Memory B cell (primary cell): ENCODE results near the gene TSC22D1.
"Not testable (repeated sequence)": the region's sequence is repeated elsewhere in the genome, so short reads cannot be mapped to it uniquely, and the experiment has no call there.

Experiments
- ATAC-seq: fragments of 150-1000 bp; cut with Tn5 transposase; 2 replicates; pipeline ENCODE4 v1.10.0; 2021; ENCODE audit warnings: low read depth, mild to moderate bottlenecking, moderate library complexity
- DNase-seq, 2 donors: peaks; one replicate each; pipeline ENCODE4 v3.0.0; 2022; ENCODE audit warnings: low spot score in 2 of 2
- H3K27ac Mint-ChIP-seq: one replicate; pipeline ENCODE4 v1.8.0; 2022; ENCODE audit warnings: mild to moderate bottlenecking, moderate library complexity, mixed read lengths
- H3K27me3 Mint-ChIP-seq: one replicate; pipeline ENCODE4 v1.8.0; 2022; ENCODE audit warnings: mixed read lengths
- H3K36me3 Mint-ChIP-seq: one replicate; pipeline ENCODE4 v1.8.0; 2022; ENCODE audit warnings: mild to moderate bottlenecking, mixed read lengths
- H3K4me1 Mint-ChIP-seq: one replicate; pipeline ENCODE4 v1.8.0; 2022; ENCODE audit warnings: mixed read lengths
- H3K4me3 Mint-ChIP-seq: one replicate; pipeline ENCODE4 v1.8.0; 2022; ENCODE audit warnings: mild to moderate bottlenecking, moderate library complexity, mixed read lengths
- H3K9me3 Mint-ChIP-seq: one replicate; pipeline ENCODE4 v1.8.0; 2022; ENCODE audit warnings: mixed read lengths

The TSC22D1 gene

GRCh38 chr13:44575741-44576350 lies at the start of gene TSC22D1:
Gene TSC22D1, minus strand, starts transcription at chr13:44576330. Its CDS starts 256 bp downstream, at chr13:44576074.
- peak within 1 kb of the TSS; percentile 94 for H3K4me3 Mint-ChIP-seq
- no peaks in the 10 kb centered on the region for H3K27me3 Mint-ChIP-seq
- H3K4me1 Mint-ChIP-seq = peaks cover 34% of the 10 kb centered on the region
- H3K27ac Mint-ChIP-seq = peak within 1 kb of the TSS; percentile 97
- DNase-seq (peak; percentile 18 to 54), ATAC-seq (peak; percentile 7)
- peaks cover 2% of the 10 kb centered on the region for H3K36me3 Mint-ChIP-seq
- no peaks in the 10 kb centered on the region for H3K9me3 Mint-ChIP-seq

DNA sequence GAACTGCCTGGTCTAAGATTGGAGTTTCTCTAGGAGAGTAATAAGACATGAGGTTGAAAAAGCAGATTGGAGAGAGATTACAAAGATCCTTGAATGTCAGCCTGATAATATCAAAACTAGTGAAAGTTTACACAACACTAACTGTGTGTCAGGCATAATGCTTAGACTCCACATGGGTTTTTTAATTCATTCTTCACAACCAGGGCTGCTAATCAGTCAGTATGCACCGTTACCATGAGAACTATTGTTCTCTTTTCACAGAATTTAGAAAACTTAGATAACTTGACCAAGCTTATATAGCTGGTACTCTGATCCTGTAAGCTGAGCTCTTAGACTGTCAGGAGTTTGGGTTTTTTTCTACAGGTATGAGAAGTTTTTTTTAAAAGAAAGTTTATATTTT lies 46.6 kb upstream of the TSC22D1 start:
- no peak overlapping the region for H3K27ac Mint-ChIP-seq
- no peaks in the 10 kb centered on the region for H3K4me1 Mint-ChIP-seq
- no peak overlapping the region for H3K4me3 Mint-ChIP-seq
- no peak for DNase-seq
- ATAC-seq = no peak
- no peaks in the 10 kb centered on the region for H3K9me3 Mint-ChIP-seq
- peaks cover 7% of the 10 kb centered on the region for H3K27me3 Mint-ChIP-seq
- H3K36me3 Mint-ChIP-seq = no peaks in the 10 kb centered on the region

DNA sequence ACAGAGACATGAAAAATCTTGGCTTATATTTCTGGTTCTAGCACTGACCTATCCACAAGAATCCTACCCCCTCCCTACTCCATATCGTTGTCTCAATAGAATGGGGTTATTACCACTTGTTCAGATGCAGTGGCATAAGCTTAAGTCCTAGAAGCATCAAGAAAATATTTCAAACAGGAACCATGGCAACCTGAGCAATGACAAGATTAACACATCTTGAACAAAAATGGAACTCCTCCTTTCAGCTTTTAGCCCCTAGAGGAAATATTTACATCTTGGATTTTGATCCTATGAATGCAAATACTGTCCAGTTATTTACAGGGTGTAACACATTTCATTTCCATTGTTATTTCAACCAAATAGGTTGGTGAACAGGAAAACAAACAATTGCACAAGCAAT lies 46.1 kb upstream of the TSC22D1 start:
- Mint-ChIP-seq H3K4me1 (no peaks in the 10 kb centered on the region), H3K9me3 (no peaks in the 10 kb centered on the region), H3K36me3 (no peaks in the 10 kb centered on the region), H3K4me3 (no peak overlapping the region), H3K27ac (no peak overlapping the region), H3K27me3 (peaks cover 6% of the 10 kb centered on the region)
- ATAC-seq (no peak), DNase-seq (no peak)

- Mint-ChIP-seq H3K36me3 (no peaks in the 10 kb centered on the region), H3K27ac (no peak overlapping the region), H3K4me3 (no peak overlapping the region), H3K9me3 (no peaks in the 10 kb centered on the region), H3K4me1 (no peaks in the 10 kb centered on the region), H3K27me3 (peaks cover 4% of the 10 kb centered on the region)
- DNase-seq = no peak
- no peak for ATAC-seq
These were observed 43.9 kb upstream of the TSC22D1 start for GRCh38 chr13:44620057-44620456.

- H3K4me3 Mint-ChIP-seq = no peak overlapping the region
- H3K27me3 Mint-ChIP-seq = peaks cover 4% of the 10 kb centered on the region
- H3K4me1 Mint-ChIP-seq = no peaks in the 10 kb centered on the region
- H3K36me3 Mint-ChIP-seq = no peaks in the 10 kb centered on the region
- no peak overlapping the region for H3K27ac Mint-ChIP-seq
- H3K9me3 Mint-ChIP-seq = no peaks in the 10 kb centered on the region
- DNase-seq (no peak), ATAC-seq (no peak)
These were observed 43.5 kb upstream of the TSC22D1 start for GRCh38 chr13:44619651-44620050.

- no peak overlapping the region for H3K27ac Mint-ChIP-seq
- H3K9me3 Mint-ChIP-seq = no peaks in the 10 kb centered on the region
- no peaks in the 10 kb centered on the region for H3K4me1 Mint-ChIP-seq
- H3K36me3 Mint-ChIP-seq = no peaks in the 10 kb centered on the region
- H3K27me3 Mint-ChIP-seq = peaks cover 3% of the 10 kb centered on the region
- no peak overlapping the region for H3K4me3 Mint-ChIP-seq
- no peak for DNase-seq
- ATAC-seq = no peak
These were observed 42.2 kb upstream of the TSC22D1 start for GRCh38 chr13:44618326-44618725.

DNA sequence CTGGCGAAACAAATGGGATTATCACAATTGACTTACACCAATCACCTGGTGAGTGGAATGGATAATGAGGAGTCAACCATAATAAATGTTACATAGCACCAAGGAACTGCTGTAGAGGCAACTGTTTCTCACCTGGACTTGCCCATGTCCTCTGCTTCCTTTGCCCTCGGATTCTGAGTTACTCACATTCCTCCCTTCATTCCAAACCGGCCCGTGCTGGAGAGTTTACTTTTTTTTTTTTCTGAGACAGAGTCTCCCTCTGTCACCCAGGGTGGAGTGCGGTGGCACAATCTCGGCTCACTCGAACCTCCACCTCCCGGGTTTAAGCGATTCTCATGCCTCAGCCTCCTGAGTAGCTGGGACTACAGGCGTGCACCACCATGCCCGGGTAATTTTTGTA lies 41.5 kb upstream of the TSC22D1 start:
- H3K36me3 Mint-ChIP-seq = no peaks in the 10 kb centered on the region
- H3K4me3 Mint-ChIP-seq = no peak overlapping the region
- H3K27me3 Mint-ChIP-seq = peaks cover 3% of the 10 kb centered on the region
- DNase-seq = no peak
- ATAC-seq = no peak
- no peak overlapping the region for H3K27ac Mint-ChIP-seq
- H3K4me1 Mint-ChIP-seq = no peaks in the 10 kb centered on the region
- H3K9me3 Mint-ChIP-seq = no peaks in the 10 kb centered on the region

- Mint-ChIP-seq H3K4me3 (no peak overlapping the region), H3K4me1 (no peaks in the 10 kb centered on the region), H3K27ac (no peak overlapping the region), H3K9me3 (peaks cover 9% of the 10 kb centered on the region), H3K27me3 (peaks cover 4% of the 10 kb centered on the region), H3K36me3 (peaks cover 5% of the 10 kb centered on the region)
- ATAC-seq (peak; percentile 27), DNase-seq (no peak)
These were observed 33.0 kb upstream of the TSC22D1 start for GRCh38 chr13:44609137-44609536.

DNA sequence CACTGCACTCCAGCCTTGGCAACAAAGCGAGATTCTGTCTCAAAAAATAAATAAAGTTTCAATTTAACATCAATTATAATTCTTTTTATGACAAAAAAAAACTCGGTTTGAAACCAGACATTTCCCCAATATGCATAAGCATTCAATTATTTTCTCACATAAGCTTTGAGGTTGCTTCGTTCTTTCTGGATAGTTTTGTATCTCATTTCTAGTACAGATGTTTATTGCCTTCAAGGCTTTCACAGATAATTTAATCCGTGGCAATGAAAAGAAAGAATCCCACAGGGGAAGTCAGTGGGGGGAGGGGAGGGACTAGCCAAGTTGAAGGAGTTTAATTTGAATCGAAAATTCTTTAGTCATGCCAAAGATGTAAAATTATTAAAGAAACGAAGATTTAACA lies 29.6 kb upstream of the TSC22D1 start:
- peaks cover 4% of the 10 kb centered on the region for H3K36me3 Mint-ChIP-seq
- no peaks in the 10 kb centered on the region for H3K4me1 Mint-ChIP-seq
- H3K27ac Mint-ChIP-seq = no peak overlapping the region
- peaks cover 8% of the 10 kb centered on the region for H3K9me3 Mint-ChIP-seq
- ATAC-seq (no peak), DNase-seq (no peak)
- no peak overlapping the region for H3K4me3 Mint-ChIP-seq
- peaks cover 5% of the 10 kb centered on the region for H3K27me3 Mint-ChIP-seq

DNA sequence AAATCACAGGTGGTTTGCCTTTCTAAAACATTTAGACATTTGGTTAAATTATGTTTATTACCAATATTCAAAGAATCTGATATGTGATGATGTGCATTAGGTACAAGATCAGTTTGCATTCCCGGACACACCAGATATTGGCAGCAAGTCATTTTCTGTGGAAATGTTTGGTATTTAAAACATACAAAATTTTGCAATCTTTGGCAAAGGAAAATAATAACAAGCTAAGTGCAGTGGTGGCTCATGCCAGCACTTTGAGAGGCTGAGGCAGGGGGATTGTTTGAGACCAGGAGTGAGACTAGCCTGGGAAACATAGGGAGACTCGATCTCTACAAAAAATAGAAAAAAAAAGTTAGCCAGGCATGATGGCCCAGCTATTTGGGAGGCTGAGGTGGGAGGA lies 29.1 kb upstream of the TSC22D1 start:
- Mint-ChIP-seq H3K4me1 (no peaks in the 10 kb centered on the region), H3K4me3 (no peak overlapping the region), H3K27ac (no peak overlapping the region), H3K9me3 (peaks cover 6% of the 10 kb centered on the region), H3K36me3 (peaks cover 2% of the 10 kb centered on the region), H3K27me3 (peaks cover 3% of the 10 kb centered on the region)
- ATAC-seq (no peak), DNase-seq (no peak)

- peaks cover 4% of the 10 kb centered on the region for H3K9me3 Mint-ChIP-seq
- no peak overlapping the region for H3K27ac Mint-ChIP-seq
- no peaks in the 10 kb centered on the region for H3K36me3 Mint-ChIP-seq
- DNase-seq (no peak), ATAC-seq (no peak)
- no peaks in the 10 kb centered on the region for H3K4me1 Mint-ChIP-seq
- H3K4me3 Mint-ChIP-seq = no peak overlapping the region
- H3K27me3 Mint-ChIP-seq = peaks cover 1% of the 10 kb centered on the region
These were observed 25.5 kb upstream of the TSC22D1 start for GRCh38 chr13:44601586-44601985.

DNA sequence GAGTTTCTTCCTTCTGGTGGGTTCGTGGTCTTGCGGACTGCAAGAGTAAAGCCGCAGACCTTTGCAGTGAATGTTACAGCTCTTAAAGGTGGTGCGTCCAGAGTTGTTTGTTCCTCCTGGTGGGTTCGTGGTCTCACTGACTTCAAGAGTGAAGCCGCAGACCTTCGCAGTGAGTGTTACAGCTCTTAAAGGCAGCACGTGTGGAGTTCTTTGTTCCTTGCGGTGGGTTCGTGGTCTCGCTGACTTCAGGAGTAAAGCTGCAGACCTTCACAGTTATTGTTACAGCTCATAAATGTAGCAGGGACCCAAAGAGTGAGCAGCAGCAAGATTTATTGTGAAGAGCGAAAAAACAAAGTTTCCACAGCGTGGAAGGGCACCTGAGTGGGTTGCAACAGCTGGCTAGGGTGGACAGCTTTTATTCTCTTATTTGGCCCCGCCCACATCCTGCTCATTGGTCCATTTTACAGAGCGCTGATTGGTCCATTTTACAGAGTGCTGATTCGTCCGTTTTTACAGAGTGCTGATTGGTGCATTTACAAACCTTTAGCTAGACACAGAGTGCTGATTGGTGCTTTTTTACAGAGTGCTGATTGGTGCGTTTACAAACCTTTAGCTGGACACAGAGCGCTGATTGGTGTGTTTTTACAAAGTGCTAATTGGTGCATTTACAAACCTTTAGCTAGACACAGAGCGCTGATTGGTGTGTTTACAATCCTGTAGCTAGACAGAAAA lies 17.9 kb upstream of the TSC22D1 start:
- H3K27ac Mint-ChIP-seq, ATAC-seq, H3K4me3 Mint-ChIP-seq, DNase-seq, H3K4me1 Mint-ChIP-seq, H3K9me3 Mint-ChIP-seq, H3K36me3 Mint-ChIP-seq: not testable (repeated sequence)
- H3K27me3 Mint-ChIP-seq = peaks cover 11% of the 10 kb centered on the region

GRCh38 chr13:44592216-44592847 lies 16.2 kb upstream of the TSC22D1 start:
- Mint-ChIP-seq H3K27ac (no peak overlapping the region), H3K4me3 (no peak overlapping the region), H3K27me3 (peaks cover 11% of the 10 kb centered on the region), H3K36me3 (no peaks in the 10 kb centered on the region), H3K9me3 (peaks cover 1% of the 10 kb centered on the region), H3K4me1 (no peaks in the 10 kb centered on the region)
- ATAC-seq (no peak), DNase-seq (no peak)

- H3K9me3 Mint-ChIP-seq = peaks cover 1% of the 10 kb centered on the region
These were observed 15.2 kb upstream of the TSC22D1 start for GRCh38 chr13:44591316-44591715.

More at GRCh38 chr13:44591316-44591715, 15.2 kb upstream of the TSC22D1 start:
- Mint-ChIP-seq H3K4me1 (no peaks in the 10 kb centered on the region), H3K36me3 (no peaks in the 10 kb centered on the region), H3K27me3 (peaks cover 13% of the 10 kb centered on the region), H3K4me3 (no peak overlapping the region), H3K27ac (no peak overlapping the region)
- ATAC-seq (no peak), DNase-seq (no peak)
